ENCODE data around the gene PLA2G6. TPM values are rescaled to one million over a fixed set of nuclear protein-coding genes. Genes with fewer than 3 reads are reported as not detected.

PLA2G6 gene
- total and polyA plus RNA-seq, 2 of the 13 experiments (the other 11 are each of a cell fraction or from before 2014, with no cell fraction given) = 4.8 to 11.5 TPM

DNA sequence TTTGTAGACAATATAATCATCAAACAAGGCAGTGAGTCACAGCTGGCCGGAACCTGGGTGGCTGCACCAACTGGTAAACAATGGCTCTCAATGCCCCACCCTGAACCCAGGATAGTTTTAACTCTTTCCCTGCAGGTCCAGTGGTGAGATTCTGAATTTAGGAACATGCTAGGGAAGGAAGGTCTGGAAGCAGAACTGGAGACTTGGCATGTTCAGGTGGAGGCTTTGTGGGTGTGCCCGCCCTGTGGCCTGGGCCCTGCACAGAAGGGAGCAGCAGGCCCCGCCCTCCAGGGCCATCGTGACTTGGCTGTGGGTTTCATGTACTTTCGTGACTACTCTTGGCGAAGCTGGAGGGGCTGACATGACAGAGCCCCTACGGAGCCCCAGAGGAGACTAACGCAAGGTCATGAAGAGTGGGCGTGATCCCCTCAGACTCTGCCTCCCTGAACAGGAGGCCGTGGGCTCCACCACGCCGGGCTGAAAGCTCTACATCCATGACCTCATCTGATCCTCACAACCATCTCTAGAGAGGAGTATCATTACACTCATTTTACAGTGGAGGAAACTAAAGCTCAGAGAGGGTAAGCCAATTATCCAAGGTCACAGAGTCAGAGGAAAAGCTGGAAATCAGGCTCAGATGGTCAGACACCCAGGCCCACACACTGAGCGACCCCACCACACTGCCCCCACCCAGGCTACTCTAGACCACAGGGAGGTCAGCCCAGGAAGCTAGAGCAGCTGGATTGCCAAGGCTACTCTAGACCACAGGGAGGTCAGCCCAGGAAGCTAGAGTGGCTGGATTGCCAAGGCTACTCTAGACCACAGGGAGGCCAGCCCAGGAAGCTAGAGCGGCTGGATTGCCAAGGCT lies 47.5 kb upstream of the PLA2G6 start:
- FAIRE-seq (no peak), DNase-seq (ENCODE audit: low spot score) (peak; percentile 54), ATAC-seq (no peak)
- H3K4me3 ChIP-seq (replicated peaks in 1 of 3; ENCODE audit: insufficient read depth in 1 of 3, low read depth in 2 of 3, low read length in 3 of 3) = no peak overlapping the region
- WGBS (ENCODE audit: low lambda C conversion rate) = 91% methylated on average over 13 of the region's 14 CpGs
- H2AFZ ChIP-seq (ENCODE audit: low read length) = no peak overlapping the region
- no TSS peak for BruUV-seq (replicated peaks)
- ChIA-PET CTCF (ENCODE audit: low intra/inter-chr PET ratio, low total read pairs) (no interaction called here), POLR2A (interaction anchor here (1.1 to 2.0 kb wide), 3 partner anchors 11 to 118 kb away, joined by 3 to 11 read pairs (median 5); partner anchors contain the start of genes BAIAP2L2 and MAFF)
- H3K9me3 ChIP-seq (ENCODE audit: low read length) = no peaks in the 10 kb centered on the region
- no peaks in the 10 kb centered on the region for H4K20me1 ChIP-seq (ENCODE audit: insufficient read depth, low read length)
- H3K36me3 ChIP-seq (replicated peaks in 1 of 2; ENCODE audit: control insufficient read depth in 1 of 2, insufficient read depth in 2 of 2, low read length in 2 of 2) = peaks cover 11 to 38% of the 10 kb centered on the region in 2 experiments; a peak in 4 of 5 replicates
- in situ Hi-C loops (cut with HindIII; ENCODE audit: extremely low pct_ligation_motif_present, low pct_unique_long_range_greater_than_20kb) = no loop called here
- intact Hi-C loops (cut with micrococcal nuclease; ENCODE audit: unreplicated experiment) = no loop called here
- no peak overlapping the region for H3K27ac ChIP-seq (ENCODE audit: extremely low read length, insufficient read depth, low read length)
- no peaks in the 10 kb centered on the region for H3K27me3 ChIP-seq (ENCODE audit: control insufficient read depth in 1 of 2, insufficient read depth in 2 of 2, low read length in 2 of 2)
- H3K4me1 ChIP-seq (ENCODE audit: insufficient read depth, low read length) = peaks cover 26% of the 10 kb centered on the region
- no peak overlapping the region for H3K9ac ChIP-seq (ENCODE audit: insufficient read depth, low read depth, low read length)
- no peak overlapping the region for H3K4me2 ChIP-seq (ENCODE audit: low read depth, low read length)
- H3K79me2 ChIP-seq (ENCODE audit: insufficient read depth, low read length) = no peaks in the 10 kb centered on the region
- TF ChIP-seq, protein P1, sequence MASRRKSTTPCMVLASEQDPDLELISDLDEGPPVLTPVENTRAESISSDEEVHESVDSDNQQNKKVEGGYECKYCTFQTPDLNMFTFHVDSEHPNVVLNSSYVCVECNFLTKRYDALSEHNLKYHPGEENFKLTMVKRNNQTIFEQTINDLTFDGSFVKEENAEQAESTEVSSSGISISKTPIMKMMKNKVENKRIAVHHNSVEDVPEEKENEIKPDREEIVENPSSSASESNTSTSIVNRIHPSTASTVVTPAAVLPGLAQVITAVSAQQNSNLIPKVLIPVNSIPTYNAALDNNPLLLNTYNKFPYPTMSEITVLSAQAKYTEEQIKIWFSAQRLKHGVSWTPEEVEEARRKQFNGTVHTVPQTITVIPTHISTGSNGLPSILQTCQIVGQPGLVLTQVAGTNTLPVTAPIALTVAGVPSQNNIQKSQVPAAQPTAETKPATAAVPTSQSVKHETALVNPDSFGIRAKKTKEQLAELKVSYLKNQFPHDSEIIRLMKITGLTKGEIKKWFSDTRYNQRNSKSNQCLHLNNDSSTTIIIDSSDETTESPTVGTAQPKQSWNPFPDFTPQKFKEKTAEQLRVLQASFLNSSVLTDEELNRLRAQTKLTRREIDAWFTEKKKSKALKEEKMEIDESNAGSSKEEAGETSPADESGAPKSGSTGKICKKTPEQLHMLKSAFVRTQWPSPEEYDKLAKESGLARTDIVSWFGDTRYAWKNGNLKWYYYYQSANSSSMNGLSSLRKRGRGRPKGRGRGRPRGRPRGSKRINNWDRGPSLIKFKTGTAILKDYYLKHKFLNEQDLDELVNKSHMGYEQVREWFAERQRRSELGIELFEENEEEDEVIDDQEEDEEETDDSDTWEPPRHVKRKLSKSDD (CRISPR knock-in tag; IDR thresholded peaks at IDR 0.05; ENCODE audit: low read depth) = no peak
- TF ChIP-seq ZNF777 (CRISPR knock-in tag; IDR thresholded peaks at IDR 0.05) (no peak), HCFC1 (IDR thresholded peaks at IDR 0.05; ENCODE audit: low read depth, low read length) (no peak), NCOR1 (IDR thresholded peaks at IDR 0.05; ENCODE audit: borderline replicate concordance, low read length) (no peak), ZZZ3 (CRISPR knock-in tag; IDR thresholded peaks at IDR 0.05; ENCODE audit: borderline replicate concordance) (no peak), ZNF382 (CRISPR knock-in tag; IDR thresholded peaks at IDR 0.05; ENCODE audit: borderline replicate concordance) (no peak), ZNF816 (CRISPR knock-in tag; IDR thresholded peaks at IDR 0.05; ENCODE audit: borderline replicate concordance) (no peak), PAF1 (CRISPR knock-in tag; IDR thresholded peaks at IDR 0.05) (no peak), ZNF335 (CRISPR knock-in tag; IDR thresholded peaks at IDR 0.05) (no peak), MED1 (CRISPR knock-in tag; IDR thresholded peaks at IDR 0.05) (no peak), RBM39 (IDR thresholded peaks at IDR 0.05; ENCODE audit: low read depth, low read length, poor library complexity, severe bottlenecking) (no peak), TOPORS (CRISPR knock-in tag; IDR thresholded peaks at IDR 0.05) (no peak)
- TF ChIP-seq, protein P2, sequence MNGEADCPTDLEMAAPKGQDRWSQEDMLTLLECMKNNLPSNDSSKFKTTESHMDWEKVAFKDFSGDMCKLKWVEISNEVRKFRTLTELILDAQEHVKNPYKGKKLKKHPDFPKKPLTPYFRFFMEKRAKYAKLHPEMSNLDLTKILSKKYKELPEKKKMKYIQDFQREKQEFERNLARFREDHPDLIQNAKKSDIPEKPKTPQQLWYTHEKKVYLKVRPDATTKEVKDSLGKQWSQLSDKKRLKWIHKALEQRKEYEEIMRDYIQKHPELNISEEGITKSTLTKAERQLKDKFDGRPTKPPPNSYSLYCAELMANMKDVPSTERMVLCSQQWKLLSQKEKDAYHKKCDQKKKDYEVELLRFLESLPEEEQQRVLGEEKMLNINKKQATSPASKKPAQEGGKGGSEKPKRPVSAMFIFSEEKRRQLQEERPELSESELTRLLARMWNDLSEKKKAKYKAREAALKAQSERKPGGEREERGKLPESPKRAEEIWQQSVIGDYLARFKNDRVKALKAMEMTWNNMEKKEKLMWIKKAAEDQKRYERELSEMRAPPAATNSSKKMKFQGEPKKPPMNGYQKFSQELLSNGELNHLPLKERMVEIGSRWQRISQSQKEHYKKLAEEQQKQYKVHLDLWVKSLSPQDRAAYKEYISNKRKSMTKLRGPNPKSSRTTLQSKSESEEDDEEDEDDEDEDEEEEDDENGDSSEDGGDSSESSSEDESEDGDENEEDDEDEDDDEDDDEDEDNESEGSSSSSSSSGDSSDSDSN (CRISPR knock-in tag; IDR thresholded peaks at IDR 0.05) = no peak
- TF ChIP-seq, protein P3, sequence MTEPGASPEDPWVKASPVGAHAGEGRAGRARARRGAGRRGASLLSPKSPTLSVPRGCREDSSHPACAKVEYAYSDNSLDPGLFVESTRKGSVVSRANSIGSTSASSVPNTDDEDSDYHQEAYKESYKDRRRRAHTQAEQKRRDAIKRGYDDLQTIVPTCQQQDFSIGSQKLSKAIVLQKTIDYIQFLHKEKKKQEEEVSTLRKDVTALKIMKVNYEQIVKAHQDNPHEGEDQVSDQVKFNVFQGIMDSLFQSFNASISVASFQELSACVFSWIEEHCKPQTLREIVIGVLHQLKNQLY (CRISPR knock-in tag; IDR thresholded peaks at IDR 0.05) = no peak
- TF ChIP-seq, protein P4, sequence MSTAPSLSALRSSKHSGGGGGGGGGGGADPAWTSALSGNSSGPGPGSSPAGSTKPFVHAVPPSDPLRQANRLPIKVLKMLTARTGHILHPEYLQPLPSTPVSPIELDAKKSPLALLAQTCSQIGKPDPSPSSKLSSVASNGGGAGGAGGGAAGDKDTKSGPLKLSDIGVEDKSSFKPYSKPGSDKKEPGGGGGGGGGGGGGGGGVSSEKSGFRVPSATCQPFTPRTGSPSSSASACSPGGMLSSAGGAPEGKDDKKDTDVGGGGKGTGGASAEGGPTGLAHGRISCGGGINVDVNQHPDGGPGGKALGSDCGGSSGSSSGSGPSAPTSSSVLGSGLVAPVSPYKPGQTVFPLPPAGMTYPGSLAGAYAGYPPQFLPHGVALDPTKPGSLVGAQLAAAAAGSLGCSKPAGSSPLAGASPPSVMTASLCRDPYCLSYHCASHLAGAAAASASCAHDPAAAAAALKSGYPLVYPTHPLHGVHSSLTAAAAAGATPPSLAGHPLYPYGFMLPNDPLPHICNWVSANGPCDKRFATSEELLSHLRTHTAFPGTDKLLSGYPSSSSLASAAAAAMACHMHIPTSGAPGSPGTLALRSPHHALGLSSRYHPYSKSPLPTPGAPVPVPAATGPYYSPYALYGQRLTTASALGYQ (CRISPR knock-in tag; IDR thresholded peaks at IDR 0.05) = no peak
